Uterus (tissue), 2 donors: ENCODE data around the gene RPL29.

ENCODE experiments used
- POLR2A ChIP-seq, 2 donors: fragments of 450-650 bp; IDR thresholded peaks; one replicate each; pipeline ENCODE4 v1.6.1; 2016; ENCODE audit warnings: antibody characterized with exemption in 2 of 2, mild to moderate bottlenecking in 1 of 2, moderate library complexity in 1 of 2
- TF ChIP-seq, protein P1 (sequence below), 4 experiments: fragments of 200-600 bp in 2 of 4; fragments of 450-650 bp in 2 of 4; sonication (generic) in 2 of 4; IDR thresholded peaks; one replicate each; pipeline ENCODE4 v1.5.1; 2016 to 2019; ENCODE audit warnings: antibody characterized with exemption in 4 of 4, mild to moderate bottlenecking in 2 of 4, moderate library complexity in 1 of 4

DNA sequence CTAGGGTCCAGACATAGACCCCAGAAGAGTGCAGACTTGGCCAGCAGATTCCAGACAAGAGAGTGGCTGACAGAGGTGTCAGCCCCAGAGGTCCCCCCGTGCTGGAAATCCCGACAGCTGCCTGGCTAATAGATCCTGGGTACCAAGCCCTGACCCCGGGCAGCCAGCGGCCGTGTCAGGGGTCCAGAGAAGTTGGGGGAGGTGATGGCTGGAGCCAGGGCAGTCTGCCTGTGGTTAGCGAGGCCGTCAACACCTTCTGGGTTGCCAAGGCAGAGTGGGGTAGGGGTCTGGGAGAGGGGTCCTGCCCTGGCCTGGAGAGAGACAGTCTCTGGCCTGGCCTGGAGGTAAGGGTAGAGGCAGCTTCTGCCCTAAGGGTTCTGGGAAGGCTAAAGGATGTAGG is 25.1 kb upstream of the RPL29 start:
- TF ChIP-seq, protein P1, sequence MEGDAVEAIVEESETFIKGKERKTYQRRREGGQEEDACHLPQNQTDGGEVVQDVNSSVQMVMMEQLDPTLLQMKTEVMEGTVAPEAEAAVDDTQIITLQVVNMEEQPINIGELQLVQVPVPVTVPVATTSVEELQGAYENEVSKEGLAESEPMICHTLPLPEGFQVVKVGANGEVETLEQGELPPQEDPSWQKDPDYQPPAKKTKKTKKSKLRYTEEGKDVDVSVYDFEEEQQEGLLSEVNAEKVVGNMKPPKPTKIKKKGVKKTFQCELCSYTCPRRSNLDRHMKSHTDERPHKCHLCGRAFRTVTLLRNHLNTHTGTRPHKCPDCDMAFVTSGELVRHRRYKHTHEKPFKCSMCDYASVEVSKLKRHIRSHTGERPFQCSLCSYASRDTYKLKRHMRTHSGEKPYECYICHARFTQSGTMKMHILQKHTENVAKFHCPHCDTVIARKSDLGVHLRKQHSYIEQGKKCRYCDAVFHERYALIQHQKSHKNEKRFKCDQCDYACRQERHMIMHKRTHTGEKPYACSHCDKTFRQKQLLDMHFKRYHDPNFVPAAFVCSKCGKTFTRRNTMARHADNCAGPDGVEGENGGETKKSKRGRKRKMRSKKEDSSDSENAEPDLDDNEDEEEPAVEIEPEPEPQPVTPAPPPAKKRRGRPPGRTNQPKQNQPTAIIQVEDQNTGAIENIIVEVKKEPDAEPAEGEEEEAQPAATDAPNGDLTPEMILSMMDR (IDR thresholded peaks at IDR 0.05): no peak
- TF ChIP-seq POLR2A (IDR thresholded peaks at IDR 0.05): no peak
